A549 (cell line): ENCODE measurements around the gene TNFRSF1B. TPM values are rescaled to one million over a fixed set of nuclear protein-coding genes. Genes with fewer than 3 reads are reported as not detected.
A peak's percentile ranks its signal among the peaks of the same experiment; 100 is the strongest.

Experiments used
- ATAC-seq, 2 experiments: fragments of 200-7000 bp in 1 of 2; fragments of >200 bp in 1 of 2; cut with Nextera tagmentation in 1 of 2; cut with Tn5 transposase in 1 of 2; 3 replicates each; pipeline versions ENCODE4 v1.8.0 to v1.9.1; 2018 to 2020; ENCODE audit warnings: mild to moderate bottlenecking in 1 of 2, moderate library complexity in 1 of 2
- CTCF ChIA-PET: fragments of 300-600 bp; sonication (Branson Sonifier 250); formaldehyde crosslinking; extraction: SDS; loops from one replicate; lab custom pipeline; 2021; ENCODE audit warnings: antibody characterized with exemption, inconsistent platforms; lab: Yijun Ruan, JAX
- POLR2A ChIA-PET: fragments of 350-600 bp; formaldehyde crosslinking; extraction: SDS; loops from one replicate; lab custom pipeline; 2021; ENCODE audit warnings: antibody characterized with exemption, inconsistent platforms; lab: Yijun Ruan, JAX
- DNase-seq, 2 experiments: peaks; one replicate each; pipeline versions ENCODE4 v3.0.0 to v3.0.0-alpha.2; 2011 to 2016; ENCODE audit warnings: low read depth in 1 of 2, low spot score in 1 of 2
- FAIRE-seq: peaks from 2 replicates; lab custom pipeline; 2011; peaks lifted over from hg19 to GRCh38; lab: Jason Lieb, UNC
- H3K27ac ChIP-seq, 2 experiments: fragments of >200 bp; sonication (Bioruptor Twin); formaldehyde crosslinking; 3 replicates each; pipeline ENCODE4 v1.5.1; 2016 to 2017
- H3K4me1 ChIP-seq: fragments of >200 bp; sonication (Bioruptor Twin); formaldehyde crosslinking; 3 replicates; pipeline ENCODE4 v1.6.1; 2016
- H3K4me2 ChIP-seq: fragments of >200 bp; sonication (Bioruptor Twin); formaldehyde crosslinking; 3 replicates; pipeline ENCODE4 v1.6.1; 2016
- H3K4me3 ChIP-seq: fragments of >200 bp; sonication (Bioruptor Twin); formaldehyde crosslinking; 3 replicates; pipeline ENCODE4 v1.5.1; 2016
- H3K9me3 ChIP-seq: fragments of >200 bp; sonication (Bioruptor Twin); formaldehyde crosslinking; 3 replicates; pipeline ENCODE4 v1.6.1; 2016
- CBX2 ChIP-seq: fragments of 200-600 bp; sonication (generic); IDR thresholded peaks from 2 replicates; pipeline ENCODE4 v1.6.1; 2016; ENCODE audit warnings: low read depth, mild to moderate bottlenecking, borderline replicate concordance
- CEBPB ChIP-seq, 2 experiments: fragments of >200 bp in 1 of 2; sonication (Bioruptor Twin) in 1 of 2; formaldehyde crosslinking in 1 of 2; IDR thresholded peaks; 2 replicates each; pipeline ENCODE4 v1.6.1; 2012 to 2016
- CHD2 ChIP-seq: fragments of 150-350 bp; IDR thresholded peaks from 2 replicates; pipeline ENCODE4 v1.6.1; 2014; ENCODE audit warnings: low read length; ENCODE audit not compliant: partially characterized antibody
- EP300 ChIP-seq, 2 experiments: fragments of >200 bp; sonication (Bioruptor Twin); formaldehyde crosslinking; IDR thresholded peaks; 2 replicates in 1 of 2; 3 replicates in 1 of 2; pipeline ENCODE4 v1.6.1; 2016 to 2017
- FOSB ChIP-seq: fragments of 250-450 bp; sonication (Bioruptor Pico); IDR thresholded peaks from 2 replicates; pipeline ENCODE4 v1.5.0; 2020; ENCODE audit warnings: mild to moderate bottlenecking, moderate library complexity
- HDAC2 ChIP-seq: fragments of 200-600 bp; sonication (generic); IDR thresholded peaks from 2 replicates; pipeline ENCODE4 v1.6.1; 2016
- HEYL ChIP-seq: fragments of 250-450 bp; sonication (Bioruptor Pico); IDR thresholded peaks from 2 replicates; pipeline ENCODE4 v1.8.0; 2021; ENCODE audit warnings: mild to moderate bottlenecking, moderate library complexity
- HOXA7 ChIP-seq: fragments of 250-450 bp; sonication (Bioruptor Pico); IDR thresholded peaks from 2 replicates; pipeline ENCODE4 v1.5.0; 2020; ENCODE audit warnings: mild to moderate bottlenecking, moderate library complexity
- HOXB13 ChIP-seq: fragments of 250-450 bp; sonication (Bioruptor Pico); IDR thresholded peaks from 2 replicates; pipeline ENCODE4 v1.5.0; 2020; ENCODE audit warnings: low read depth, mild to moderate bottlenecking, moderate library complexity
- KDM1A ChIP-seq: fragments of 200-600 bp; sonication (generic); IDR thresholded peaks from 2 replicates; pipeline ENCODE4 v1.6.1; 2016; ENCODE audit warnings: low read depth, mild to moderate bottlenecking
- MAFK ChIP-seq: fragments of 450-650 bp; IDR thresholded peaks from 2 replicates; pipeline ENCODE4 v1.6.1; 2014; ENCODE audit not compliant: partially characterized antibody
- MAZ ChIP-seq: fragments of 150-350 bp; IDR thresholded peaks from 2 replicates; pipeline ENCODE4 v1.6.1; 2014; ENCODE audit warnings: antibody characterized with exemption, low read depth, low read length, borderline replicate concordance
- NFE2L2 ChIP-seq: fragments of 150-350 bp; conservative IDR thresholded peaks from 2 replicates; pipeline ENCODE4 v1.6.1; 2014; ENCODE audit warnings: low read length
- NPAS2 ChIP-seq: fragments of 250-450 bp; sonication (Bioruptor Pico); IDR thresholded peaks from 2 replicates; pipeline ENCODE4 v1.8.0; 2022; ENCODE audit warnings: mild to moderate bottlenecking, moderate library complexity, borderline replicate concordance
- PHF8 ChIP-seq: fragments of 200-600 bp; sonication (generic); IDR thresholded peaks from 2 replicates; pipeline ENCODE4 v1.6.1; 2016; ENCODE audit warnings: low read depth, mild to moderate bottlenecking, antibody characterized with exemption, moderate library complexity, borderline replicate concordance
- POLR2AphosphoS2 ChIP-seq: conservative IDR thresholded peaks from 2 replicates; pipeline ENCODE4 v1.6.1; 2012; ENCODE audit warnings: low read length, improper control_type of control experiment, inconsistent platforms
- RAD21 ChIP-seq, 2 experiments: fragments of >200 bp in 1 of 2; sonication (Bioruptor Twin) in 1 of 2; formaldehyde crosslinking in 1 of 2; IDR thresholded peaks in 1 of 2; conservative IDR thresholded peaks in 1 of 2; 2 replicates in 1 of 2; 3 replicates in 1 of 2; pipeline ENCODE4 v1.6.1; 2012 to 2018; ENCODE audit warnings: inconsistent platforms in 1 of 2
- RARB ChIP-seq: fragments of 250-450 bp; sonication (Bioruptor Pico); IDR thresholded peaks from 2 replicates; pipeline ENCODE4 v1.8.0; 2021; ENCODE audit warnings: mild to moderate bottlenecking, moderate library complexity
- RCOR1 ChIP-seq: fragments of 150-350 bp; IDR thresholded peaks from 2 replicates; pipeline ENCODE4 v1.6.1; 2014; ENCODE audit warnings: antibody characterized with exemption, low read length, low read depth
- RNF2 ChIP-seq: fragments of 200-600 bp; sonication (generic); IDR thresholded peaks from 2 replicates; pipeline ENCODE4 v1.6.1; 2016; ENCODE audit warnings: low read depth, mild to moderate bottlenecking, antibody characterized with exemption, moderate library complexity, borderline replicate concordance
- SREBF2 ChIP-seq: fragments of 450-650 bp; IDR thresholded peaks from 2 replicates; pipeline ENCODE4 v1.6.1; 2014; ENCODE audit warnings: mild to moderate bottlenecking, moderate library complexity
- TP53 ChIP-seq: fragments of 250-450 bp; sonication (Bioruptor Pico); IDR thresholded peaks from 2 replicates; pipeline ENCODE4 v1.5.0; 2021; ENCODE audit warnings: mild to moderate bottlenecking, moderate library complexity
- USF2 ChIP-seq: fragments of 450-650 bp; IDR thresholded peaks from 2 replicates; pipeline ENCODE4 v1.6.1; 2014; ENCODE audit warnings: antibody characterized with exemption
- WGBS: methylation state at CpG from one replicate; pipeline ENCODE4 v1.1.6; 2017; ENCODE audit errors: missing lambda C conversion rate; 5-methylcytosine and 5-hydroxymethylcytosine counted together
- polyA plus RNA-seq, 4 experiments: library from polyadenylated mRNA; depleted of rRNA in 3 of 4; stranded (reverse); fragments of >200 nt; fragmentation: RNase III in 1 of 4; extraction: RNeasy Plus Mini Kit Qiagen cat#74134 plus additional on column Dnase treatment in 1 of 4; gene quantifications; 2 replicates in 3 of 4; 3 replicates in 1 of 4; pipeline ENCODE4 v1.2.3, GENCODE V29; 2011 to 2017
- TF ChIP-seq, protein P1 (sequence below): fragments of 250-450 bp; sonication (Bioruptor Pico); IDR thresholded peaks from 2 replicates; pipeline ENCODE4 v1.5.0; 2020; ENCODE audit warnings: low read depth, mild to moderate bottlenecking, moderate library complexity
- TF ChIP-seq, protein P2 (sequence below): IDR thresholded peaks from 2 replicates; pipeline ENCODE4 v1.6.1; 2012

Gene TNFRSF1B
- polyA plus RNA-seq, 2 of the 4 experiments (the other 2 are of a cell fraction), result 0.05 to 0.06 TPM

DNA sequence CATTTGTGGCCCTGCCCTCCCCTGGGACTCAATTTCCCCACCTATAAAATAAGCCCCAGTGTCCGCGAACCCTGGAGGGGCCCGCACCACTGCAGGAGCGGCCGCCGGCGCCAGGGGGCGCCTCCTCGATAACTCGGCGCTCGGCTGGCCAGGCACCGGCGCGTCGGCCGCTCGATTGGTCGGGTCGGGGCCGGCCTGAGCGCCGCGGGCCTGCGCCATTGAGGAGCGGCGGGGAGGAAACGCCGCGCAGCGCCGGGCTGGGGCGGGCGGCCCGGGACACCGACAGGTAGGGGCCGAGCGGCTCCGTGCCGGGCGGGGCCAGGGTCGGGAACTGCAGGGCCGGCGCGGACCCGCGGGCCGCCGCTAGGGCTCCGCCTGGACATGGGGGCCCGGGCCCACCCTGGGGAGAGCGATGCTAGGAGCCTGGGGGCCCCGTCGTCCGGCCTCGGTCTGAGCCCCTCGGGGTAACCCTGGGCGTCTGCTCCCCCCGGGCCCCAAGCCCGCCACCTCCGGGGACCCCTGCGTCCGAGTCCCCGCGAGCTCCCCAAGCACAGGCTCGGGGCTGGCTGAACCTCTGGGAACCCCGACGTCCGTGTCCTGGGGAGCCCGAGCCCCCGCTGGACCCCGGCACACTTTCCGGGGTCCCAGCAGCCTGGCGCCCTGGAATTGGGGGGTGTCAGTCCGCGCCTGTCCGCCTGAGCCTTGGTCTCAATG, 63.2 kb downstream of the TNFRSF1B start, which contains the start of gene VPS13D (continued):
- TF ChIP-seq USF2, result no peak
- no peak for TF ChIP-seq HDAC2
- TF ChIP-seq FOSB (CRISPR knock-in tag), result no peak
- TF ChIP-seq MAZ, result no peak
- no peak for TF ChIP-seq NFE2L2
- no peak for TF ChIP-seq SREBF2
- TF ChIP-seq RNF2, result no peak
- TF ChIP-seq HEYL, result no peak
- TF ChIP-seq, protein P1, sequence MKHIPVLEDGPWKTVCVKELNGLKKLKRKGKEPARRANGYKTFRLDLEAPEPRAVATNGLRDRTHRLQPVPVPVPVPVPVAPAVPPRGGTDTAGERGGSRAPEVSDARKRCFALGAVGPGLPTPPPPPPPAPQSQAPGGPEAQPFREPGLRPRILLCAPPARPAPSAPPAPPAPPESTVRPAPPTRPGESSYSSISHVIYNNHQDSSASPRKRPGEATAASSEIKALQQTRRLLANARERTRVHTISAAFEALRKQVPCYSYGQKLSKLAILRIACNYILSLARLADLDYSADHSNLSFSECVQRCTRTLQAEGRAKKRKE (CRISPR knock-in tag), result no peak
- no peak for TF ChIP-seq CHD2
- TF ChIP-seq PHF8, result peak; percentile 35; the same call in 1 of the 2 replicates
- TF ChIP-seq RAD21 (conservative IDR thresholded peaks at IDR 0.05 in 1 of 2, IDR thresholded peaks at IDR 0.05 in 1 of 2), result 0 out of 5 replicates have a peak, but pooled peaks of 1 of the 2 experiments have one; percentile 18
- TF ChIP-seq, protein P2, sequence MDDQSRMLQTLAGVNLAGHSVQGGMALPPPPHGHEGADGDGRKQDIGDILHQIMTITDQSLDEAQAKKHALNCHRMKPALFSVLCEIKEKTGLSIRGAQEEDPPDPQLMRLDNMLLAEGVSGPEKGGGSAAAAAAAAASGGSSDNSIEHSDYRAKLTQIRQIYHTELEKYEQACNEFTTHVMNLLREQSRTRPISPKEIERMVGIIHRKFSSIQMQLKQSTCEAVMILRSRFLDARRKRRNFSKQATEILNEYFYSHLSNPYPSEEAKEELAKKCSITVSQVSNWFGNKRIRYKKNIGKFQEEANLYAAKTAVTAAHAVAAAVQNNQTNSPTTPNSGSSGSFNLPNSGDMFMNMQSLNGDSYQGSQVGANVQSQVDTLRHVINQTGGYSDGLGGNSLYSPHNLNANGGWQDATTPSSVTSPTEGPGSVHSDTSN, result no peak; the same call in 1 of the 2 replicates
- no peak for TF ChIP-seq NPAS2 (CRISPR knock-in tag)
- TF ChIP-seq HOXB13 (CRISPR knock-in tag), result no peak
- TF ChIP-seq KDM1A, result no peak

- Histone ChIP-seq H3K4me2 (peak overlapping the region; percentile 92), H3K27ac (peak overlapping the region; percentile 92 to 100), H3K9me3 (no peaks in the 10 kb centered on the region), H3K4me3 (peak overlapping the region; percentile 99), H3K4me1 (peaks cover 10% of the 10 kb centered on the region)
- WGBS, result 0% methylated on average over 5 of the region's 36 CpGs
- TF ChIP-seq NPAS2 (CRISPR knock-in tag) (no peak), NFE2L2 (no peak), RARB (CRISPR knock-in tag) (no peak), CBX2 (no peak), SREBF2 (no peak), HOXA7 (CRISPR knock-in tag) (no peak), TP53 (CRISPR knock-in tag) (no peak), EP300 (IDR thresholded peaks at IDR 0.05) (no peak), RCOR1 (no peak), HEYL (no peak), POLR2AphosphoS2 (no peak), MAZ (no peak), MAFK (no peak), CEBPB (IDR thresholded peaks at IDR 0.05) (no peak)
- no peak for DNase-seq
- ChIA-PET POLR2A (no interaction called here), CTCF (interaction anchor here (0.6 to 2.5 kb wide), 5 partner anchors 10 to 525 kb away, joined by 3 to 10 read pairs (median 3); no protein-coding TSS in a partner anchor)
- FAIRE-seq, result no peak
- peak; percentile 49 to 73 for ATAC-seq
These were observed 63.9 kb downstream of the TNFRSF1B start for GRCh38 chr1:12230549-12231275.
